A549 treated with ZK216348 at 1 μM for 4 hours (cell line): ENCODE data around the gene PCDHGB3. TPM values are rescaled to one million over a fixed set of nuclear protein-coding genes. Genes with fewer than 3 reads are reported as not detected.

Experiments used
- total RNA-seq: library from RNA; stranded (reverse); fragments of 200-300 nt; extraction: Qiagen RNA extraction; gene quantifications from 5 replicates; pipeline ENCODE4 v1.2.3, GENCODE V29; 2022; ENCODE audit warnings: low read depth

PCDHGB3 gene
- total RNA-seq, 1 experiment from 2014 or later, result 0.29 TPM

GRCh38 chr5:141407790-141408505 lies 37.9 kb downstream of the PCDHGB3 start, which contains the start of gene PCDHGB6:
PCDHGB6 (plus strand) TSS chr5:141408021; CDS start chr5:141408203, 182 bp downstream.

GRCh38 chr5:141412854-141413539 lies 43.0 kb downstream of the PCDHGB3 start, which contains the start of gene PCDHGA10:
PCDHGA10 (plus strand) TSS chr5:141412987; CDS start chr5:141413176, 189 bp downstream.

GRCh38 chr5:141417494-141418172 lies 47.6 kb downstream of the PCDHGB3 start, which contains the start of gene PCDHGB7:
PCDHGB7 (plus strand) TSS chr5:141417677; CDS start chr5:141417860, 183 bp downstream.

GRCh38 chr5:141420855-141421488 lies 50.9 kb downstream of the PCDHGB3 start, which contains the start of gene PCDHGA11:
PCDHGA11 (plus strand) TSS chr5:141421051; CDS start chr5:141421228, 177 bp downstream.

Other genes starting within 250 kb of the PCDHGB3 start
- 0.06 to 0.12 TPM (median 0.09 TPM) in 4 of 5 replicates, not detected in the other for gene PCDHB4, start 248.4 kb upstream of the PCDHGB3 start, total RNA-seq
- 1.2 to 2.1 TPM (median 1.4 TPM) in 5 replicates for gene PCDHB5, start 235.0 kb upstream of the PCDHGB3 start, total RNA-seq
- 0.62 to 1.1 TPM (median 0.85 TPM) in 5 replicates for gene PCDHB6, start 220.2 kb upstream of the PCDHGB3 start, total RNA-seq
- gene PCDHB7, start 197.6 kb upstream of the PCDHGB3 start, total RNA-seq, result 0.06 TPM in 1 of 5 replicates, not detected in the others
- 0.20 to 0.40 TPM (median 0.37 TPM) in 4 of 5 replicates, not detected in the other for gene PCDHB8, start 192.5 kb upstream of the PCDHGB3 start, total RNA-seq
- 0.05 to 0.11 TPM (median 0.05 TPM) in 3 of 5 replicates, not detected in the others for gene PCDHB16, start 187.9 kb upstream of the PCDHGB3 start, total RNA-seq
- not detected in 5 replicates for gene PCDHB9, start 183.1 kb upstream of the PCDHGB3 start, total RNA-seq
- not detected in 5 replicates for gene PCDHB10, start 177.9 kb upstream of the PCDHGB3 start, total RNA-seq
- gene PCDHB11, start 170.6 kb upstream of the PCDHGB3 start, total RNA-seq, result 0.05 to 0.20 TPM (median 0.08 TPM) in 4 of 5 replicates, not detected in the other
- gene PCDHB12, start 161.5 kb upstream of the PCDHGB3 start, total RNA-seq, result not detected in 5 replicates
- 0.06 to 0.20 TPM (median 0.08 TPM) in 4 of 5 replicates, not detected in the other for gene PCDHB13, start 156.3 kb upstream of the PCDHGB3 start, total RNA-seq
- 0.11 to 0.13 TPM in 2 of 5 replicates, not detected in the others for gene PCDHB14, start 146.9 kb upstream of the PCDHGB3 start, total RNA-seq
- gene PCDHB15, start 124.8 kb upstream of the PCDHGB3 start, total RNA-seq, result 0.09 to 0.14 TPM in 2 of 5 replicates, not detected in the others
- gene SLC25A2, start 66.2 kb upstream of the PCDHGB3 start, total RNA-seq, result not detected in 5 replicates
- gene TAF7, start 49.5 kb upstream of the PCDHGB3 start, total RNA-seq, result 59.2 to 89.1 TPM (median 72.2 TPM) in 5 replicates
- gene PCDHGA1, start 39.7 kb upstream of the PCDHGB3 start, total RNA-seq, result 0.22 to 0.40 TPM (median 0.30 TPM) in 5 replicates
- 0.37 to 0.79 TPM (median 0.54 TPM) in 5 replicates for gene PCDHGA2, start 31.5 kb upstream of the PCDHGB3 start, total RNA-seq
- gene PCDHGA3, start 26.4 kb upstream of the PCDHGB3 start, total RNA-seq, result not detected in 5 replicates
- gene PCDHGB1, start 20.1 kb upstream of the PCDHGB3 start, total RNA-seq, result 1.1 to 1.9 TPM (median 1.8 TPM) in 5 replicates
- gene PCDHGA4, start 15.2 kb upstream of the PCDHGB3 start, total RNA-seq, result 0.11 to 0.23 TPM (median 0.17 TPM) in 5 replicates
- 0.11 to 0.17 TPM (median 0.15 TPM) in 3 of 5 replicates, not detected in the others for gene PCDHGB2, start 10.2 kb upstream of the PCDHGB3 start, total RNA-seq
- gene PCDHGA5, start 6.1 kb upstream of the PCDHGB3 start, total RNA-seq, result 0.09 to 0.21 TPM (median 0.18 TPM) in 5 replicates
- 0.05 to 0.29 TPM (median 0.20 TPM) in 5 replicates for gene PCDHGA6, start 3.6 kb downstream of the PCDHGB3 start, total RNA-seq
- gene PCDHGA7, start 12.5 kb downstream of the PCDHGB3 start, total RNA-seq, result 0.77 to 1.0 TPM (median 0.98 TPM) in 5 replicates
- 0.74 to 1.1 TPM (median 0.90 TPM) in 5 replicates for gene PCDHGB4, start 17.5 kb downstream of the PCDHGB3 start, total RNA-seq
- 0.02 to 0.06 TPM (median 0.04 TPM) in 3 of 5 replicates, not detected in the others for gene PCDHGA8, start 22.4 kb downstream of the PCDHGB3 start, total RNA-seq
- 1.9 to 2.5 TPM (median 2.1 TPM) in 5 replicates for gene PCDHGB5, start 27.7 kb downstream of the PCDHGB3 start, total RNA-seq
- gene PCDHGA9, start 32.5 kb downstream of the PCDHGB3 start, total RNA-seq, result 0.09 TPM in 1 of 5 replicates, not detected in the others
- gene PCDHGB6, start 37.8 kb downstream of the PCDHGB3 start, total RNA-seq, result 0.07 to 0.12 TPM (median 0.08 TPM) in 4 of 5 replicates, not detected in the other
- gene PCDHGA10, start 42.7 kb downstream of the PCDHGB3 start, total RNA-seq, result not detected in 5 replicates
- gene PCDHGB7, start 47.4 kb downstream of the PCDHGB3 start, total RNA-seq, result 0.05 to 0.08 TPM (median 0.06 TPM) in 3 of 5 replicates, not detected in the others
- gene PCDHGA11, start 50.8 kb downstream of the PCDHGB3 start, total RNA-seq, result 0.05 to 0.07 TPM in 2 of 5 replicates, not detected in the others
- not detected in 5 replicates for gene PCDHGA12, start 60.3 kb downstream of the PCDHGB3 start, total RNA-seq
- 5.1 to 7.1 TPM (median 6.4 TPM) in 5 replicates for gene PCDHGC3, start 105.7 kb downstream of the PCDHGB3 start, total RNA-seq
- not detected in 5 replicates for gene PCDHGC4, start 114.8 kb downstream of the PCDHGB3 start, total RNA-seq
- gene PCDHGC5, start 118.8 kb downstream of the PCDHGB3 start, total RNA-seq, result not detected in 5 replicates
- 91.5 to 99.5 TPM (median 94.4 TPM) in 5 replicates for gene DIAPH1, start 248.8 kb downstream of the PCDHGB3 start, total RNA-seq